Embryonic facial prominence (tissue), 1 donor: ENCODE measurements around the gene KLHDC8B.

Experiments
- DNase-seq: peaks from one replicate; pipeline ENCODE4 v3.0.0-alpha.2; 2016; ENCODE audit errors: extremely low spot score

The KLHDC8B gene

DNA sequence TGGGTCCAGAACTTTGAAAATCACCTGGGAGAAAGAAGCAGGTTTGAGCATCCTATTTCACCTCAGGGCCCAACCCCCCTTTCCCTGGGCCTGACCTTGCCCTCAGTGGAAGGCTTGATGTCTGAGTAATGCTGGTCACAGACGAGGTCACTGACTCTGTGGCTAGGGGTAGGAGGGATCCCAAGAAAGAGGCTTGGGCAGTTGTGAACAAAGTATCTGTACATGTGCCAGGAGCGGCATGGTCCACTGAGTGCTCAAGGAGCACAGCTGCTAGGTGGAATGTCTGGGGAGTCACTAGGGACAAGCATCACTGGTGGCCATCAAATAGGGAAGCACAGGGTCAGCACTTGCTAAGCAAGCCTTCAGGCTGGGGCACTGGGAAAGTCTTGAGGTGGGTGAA is 12.6 kb upstream of the KLHDC8B start:
- no peak for DNase-seq

DNA sequence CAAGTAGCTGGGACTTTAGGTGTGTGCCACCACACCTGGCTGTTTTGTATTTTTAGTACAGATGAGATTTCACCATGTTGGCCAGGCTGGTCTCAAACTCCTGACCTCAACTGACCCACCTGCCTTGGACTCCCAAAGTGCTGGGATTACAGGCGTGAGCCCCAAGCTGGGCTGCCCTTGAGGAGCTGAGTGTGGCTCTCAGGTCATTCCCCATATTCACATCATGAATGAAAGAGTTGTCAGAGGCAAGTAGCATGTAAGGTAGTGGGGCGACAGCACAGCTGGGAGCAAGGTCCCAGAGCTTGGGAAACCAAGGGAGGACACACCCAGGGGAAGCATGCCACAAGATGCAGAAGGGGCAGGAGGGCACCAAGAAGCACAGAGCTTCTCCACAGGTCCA is 10.2 kb upstream of the KLHDC8B start:
- DNase-seq: no peak

DNA sequence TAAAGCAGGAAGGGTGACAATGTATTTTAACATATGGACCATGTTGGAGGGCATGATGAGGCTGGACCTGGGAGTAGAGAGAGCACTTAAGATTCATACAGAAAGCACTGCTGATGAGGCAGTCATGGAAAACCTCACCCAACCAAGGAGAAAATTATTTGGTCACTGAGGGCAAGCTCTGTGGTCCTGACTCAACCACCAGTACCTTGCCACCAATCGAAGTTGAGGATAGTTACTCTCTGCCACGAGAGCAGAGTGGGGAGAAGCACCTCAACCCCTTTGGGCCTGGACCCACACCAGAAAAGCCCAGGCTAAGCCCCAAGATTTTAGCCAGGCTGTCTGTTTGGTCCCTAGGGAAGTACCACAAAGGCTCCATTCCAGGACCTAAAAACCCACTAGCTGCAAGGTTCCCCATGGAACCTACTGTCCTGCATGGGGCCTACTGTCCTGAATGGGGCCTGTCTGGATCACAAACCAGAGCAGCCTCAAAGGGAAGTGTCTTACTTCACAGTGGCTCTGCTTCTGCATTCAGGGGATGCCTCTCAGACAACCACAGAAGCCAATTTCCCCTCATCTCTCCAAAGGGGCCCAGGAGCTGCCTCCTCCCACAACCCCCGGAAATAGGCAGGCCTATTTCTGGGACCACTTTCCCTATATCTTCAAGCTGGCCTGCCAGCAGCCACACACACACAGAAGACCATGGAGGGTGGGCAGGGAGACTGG is 9.4 kb upstream of the KLHDC8B start:
- no peak for DNase-seq

DNA sequence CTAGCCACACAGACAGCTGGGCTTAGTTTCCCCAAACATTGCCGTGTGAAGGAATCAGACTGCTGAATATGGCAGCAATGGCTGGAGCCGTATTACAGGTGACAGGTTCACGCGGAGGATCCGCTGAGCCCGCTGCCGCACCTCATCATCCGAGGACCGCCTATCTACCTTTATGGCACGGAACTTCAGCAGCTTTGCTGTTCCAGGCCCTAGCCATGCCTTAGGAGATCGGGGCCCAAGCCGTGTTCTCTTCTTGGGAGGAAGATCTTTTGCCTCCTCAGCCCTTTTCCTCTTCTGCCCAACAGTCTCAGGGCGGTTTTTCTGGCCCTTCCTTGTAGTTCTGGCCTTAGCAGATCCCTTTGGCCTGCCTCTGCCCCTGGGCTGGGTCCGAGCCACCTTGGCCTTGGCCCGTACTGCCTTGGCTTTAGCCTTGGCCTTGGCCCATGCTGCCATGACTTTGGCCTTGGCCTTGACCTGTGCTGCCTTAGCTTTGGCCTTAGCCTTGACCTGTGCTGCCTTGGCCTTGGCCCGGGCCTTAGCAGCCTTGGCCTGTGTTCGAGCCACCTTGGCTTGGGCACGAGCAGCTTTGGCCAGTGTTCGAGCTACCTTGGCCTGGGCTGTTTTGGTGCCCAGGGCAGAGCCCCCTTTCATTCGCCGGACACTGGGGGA is 8.5 kb upstream of the KLHDC8B start:
- DNase-seq: no peak

DNA sequence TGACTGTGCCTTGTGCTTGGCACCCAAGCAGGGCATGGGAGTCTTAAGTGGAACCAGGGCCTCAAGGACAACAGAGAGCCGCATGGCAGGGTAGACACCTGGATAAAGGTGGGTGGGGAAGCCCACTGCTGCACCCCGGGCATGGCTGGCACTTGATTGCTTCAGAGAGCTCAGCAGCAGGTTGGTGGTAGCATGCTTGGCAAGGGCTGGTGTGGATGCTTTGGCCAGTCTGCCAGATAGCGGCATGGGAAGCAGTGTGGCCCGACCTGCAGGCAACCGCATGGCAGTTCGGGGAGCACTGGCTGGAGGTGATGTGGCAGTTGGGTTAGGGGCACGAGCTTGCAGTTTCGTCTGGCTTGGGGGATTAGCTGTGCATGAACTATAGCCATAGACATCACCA is 7.8 kb upstream of the KLHDC8B start:
- no peak for DNase-seq

DNA sequence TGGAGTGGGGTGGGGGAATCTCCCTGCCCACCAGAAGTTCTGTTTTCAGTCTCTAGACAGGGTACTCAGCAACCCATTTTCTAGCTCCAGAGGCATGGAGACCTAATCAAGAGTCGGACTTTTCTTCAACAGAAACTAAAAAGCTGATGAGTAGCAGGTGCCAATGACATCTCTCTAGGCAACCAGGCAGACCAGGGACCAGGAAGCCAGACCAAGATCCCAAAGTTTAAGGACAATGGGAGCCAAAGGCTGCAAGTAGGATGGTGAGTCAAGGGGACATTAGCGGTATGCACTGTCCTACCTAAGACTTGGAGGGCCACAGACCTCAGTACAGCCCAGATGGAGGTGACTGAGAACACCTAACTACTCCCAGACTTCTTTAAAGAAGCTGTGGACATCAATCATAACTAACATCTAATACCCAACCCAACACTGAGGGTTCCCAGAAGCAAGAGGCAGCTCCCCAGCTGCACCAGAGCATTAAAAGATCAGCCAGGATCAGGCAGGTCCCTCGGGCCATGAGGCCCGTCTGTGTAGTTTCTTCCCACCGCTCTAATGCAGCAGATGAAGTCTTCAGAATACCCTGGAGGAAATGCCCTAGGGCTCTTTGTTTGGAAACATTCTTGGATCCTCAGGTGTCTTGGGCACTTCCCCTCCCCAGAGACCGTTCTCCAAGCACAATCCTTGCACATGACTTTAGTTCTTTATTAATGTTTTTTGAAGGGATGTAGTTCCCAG is 6.2 kb upstream of the KLHDC8B start:
- DNase-seq: no peak

DNA sequence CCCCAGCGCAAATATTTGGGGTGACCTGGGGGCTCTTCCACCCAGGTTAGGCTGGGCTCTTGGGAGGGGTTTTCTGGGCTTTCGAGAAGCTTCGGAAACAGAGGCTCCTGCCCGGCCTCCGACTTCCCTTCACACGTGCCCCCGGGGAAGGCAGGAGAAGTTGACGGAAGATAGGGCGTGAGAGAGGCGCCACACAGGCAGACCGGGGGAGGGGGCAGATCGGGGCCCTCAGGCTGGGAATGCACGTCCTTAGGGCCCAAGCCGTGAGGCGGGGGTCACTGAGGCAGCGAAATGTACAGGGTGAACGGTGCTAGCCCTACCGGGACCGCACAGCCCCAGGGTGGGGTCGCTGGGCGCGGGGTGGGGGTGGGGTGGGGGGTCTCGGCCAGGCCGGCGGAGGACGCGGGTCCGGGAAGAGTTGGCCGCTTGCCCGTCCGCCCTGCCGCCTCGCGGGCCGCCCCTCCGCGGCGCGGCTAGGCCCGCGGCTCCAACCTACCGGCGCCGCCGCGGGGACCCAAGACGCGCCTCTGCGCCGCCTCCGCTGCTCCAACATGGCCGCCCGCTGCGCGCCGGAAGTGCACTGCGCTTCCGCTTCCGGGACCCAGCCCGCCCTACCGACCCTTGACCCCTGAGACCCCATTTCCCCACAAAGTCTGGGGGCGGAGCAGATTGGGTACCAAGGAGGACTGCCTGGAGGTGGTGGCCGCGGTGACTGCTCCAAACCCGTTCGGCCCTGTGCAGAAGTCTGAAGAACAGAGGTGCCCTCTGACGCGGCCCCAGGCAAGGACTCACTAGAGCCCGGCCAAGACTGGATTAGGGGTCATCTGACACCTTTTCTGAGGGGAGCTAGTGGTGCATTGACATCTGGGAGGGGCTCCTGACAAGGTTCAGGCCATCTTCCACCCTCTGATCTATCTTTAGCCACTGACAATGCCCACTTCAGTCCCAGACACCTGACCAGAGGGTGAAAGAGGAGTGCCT is 5.3 kb upstream of the KLHDC8B start, which contains the start of gene CCDC71:
Gene CCDC71, minus strand, starts transcription at position 561 of the 981 bp plus-strand sequence. CDS start 2,123 bp downstream, outside the sequence.
- DNase-seq: no peak

DNA sequence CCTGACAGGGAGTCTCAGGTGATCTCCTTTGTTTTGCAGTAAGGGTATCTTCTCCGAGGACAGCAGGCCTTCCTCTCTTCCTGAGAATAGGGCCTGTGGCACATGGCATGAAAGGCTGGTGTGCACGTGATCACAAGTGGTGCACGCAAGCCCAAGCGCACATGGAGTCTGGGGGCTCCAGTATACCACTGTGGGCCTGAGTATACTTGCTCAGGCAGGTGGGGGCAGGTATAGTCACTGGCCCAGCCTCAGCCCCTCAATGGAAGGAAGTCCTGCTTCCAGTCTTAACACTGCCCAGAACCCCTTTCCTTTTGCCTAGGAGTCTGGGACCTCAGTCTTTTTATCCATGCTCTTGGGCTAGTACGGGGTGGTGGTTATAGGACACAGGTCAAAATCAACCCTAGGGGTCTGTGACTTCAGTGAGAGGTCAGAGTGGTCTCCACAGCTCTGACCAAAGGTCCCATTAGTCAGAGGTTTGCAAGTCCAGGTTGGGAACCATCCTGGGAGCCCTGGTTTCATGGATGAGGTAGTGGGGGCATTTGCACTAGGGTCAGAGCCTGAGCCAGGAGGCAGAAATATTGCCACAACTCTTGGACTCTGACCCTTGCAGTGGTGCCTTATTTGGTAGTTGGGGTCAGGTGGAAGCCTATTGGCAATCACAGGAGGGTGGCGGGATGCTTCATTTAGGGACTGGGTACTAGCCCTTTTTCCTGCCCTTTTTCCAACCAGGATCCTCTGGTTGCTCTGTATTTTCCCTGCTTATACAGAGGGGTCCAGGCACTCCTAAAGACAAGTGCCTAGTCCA is 4.4 kb upstream of the KLHDC8B start:
- DNase-seq: no peak

DNA sequence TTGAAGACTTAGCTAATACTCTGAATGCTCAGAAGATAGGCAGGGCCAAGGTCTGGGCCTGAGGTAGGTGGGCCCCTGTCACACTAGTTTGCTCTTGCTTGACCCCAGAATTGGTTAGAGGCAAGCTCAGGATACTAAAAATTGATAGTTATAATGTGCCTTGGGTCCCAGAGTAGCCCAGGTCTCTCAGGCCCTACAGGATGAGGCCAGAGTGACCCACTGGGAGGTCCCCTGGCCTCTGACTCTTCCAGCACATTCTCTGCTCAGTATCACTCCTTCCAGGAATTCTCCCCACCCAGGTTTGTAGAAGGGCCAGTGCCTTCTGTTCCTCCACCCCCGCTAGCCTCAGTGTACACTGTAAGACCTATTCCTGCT is 667 bp upstream of the KLHDC8B start:
- DNase-seq: no peak

DNA sequence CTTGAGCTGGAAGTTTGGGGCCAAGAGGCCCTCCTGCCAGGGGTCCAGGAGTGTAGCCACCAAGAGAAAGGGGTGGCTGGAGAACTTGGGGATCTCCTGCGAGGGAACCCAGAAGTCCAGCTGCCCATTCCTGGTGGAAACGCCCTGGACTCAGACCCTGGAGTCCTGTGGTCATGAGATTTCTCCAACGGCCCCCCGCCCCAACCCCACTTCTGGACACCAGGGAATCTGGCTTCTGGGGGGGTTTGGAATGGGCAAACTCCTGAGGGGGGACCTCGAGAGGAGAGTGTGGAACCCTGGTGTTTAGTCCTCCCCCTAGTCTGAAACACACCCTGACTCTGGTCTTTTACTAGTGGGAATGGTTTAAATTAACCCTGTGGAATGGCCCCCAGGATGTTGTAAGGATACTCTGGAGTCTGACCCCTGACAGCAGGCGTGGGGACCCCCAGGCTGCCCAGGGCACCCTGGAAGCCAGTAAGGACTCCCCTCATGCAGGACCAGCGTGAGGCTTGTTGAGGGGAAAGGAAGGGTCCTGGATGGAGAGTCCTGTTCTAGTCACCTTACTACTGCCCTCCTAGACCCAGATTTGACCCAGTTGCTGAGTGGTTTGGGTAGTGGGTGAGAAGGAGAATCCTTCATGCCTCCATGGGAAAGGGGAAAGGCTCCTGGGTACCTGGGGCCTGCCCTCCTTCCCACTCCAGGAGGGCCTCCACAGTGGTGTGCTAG is 540 bp downstream of the KLHDC8B start:
- no peak for DNase-seq

DNA sequence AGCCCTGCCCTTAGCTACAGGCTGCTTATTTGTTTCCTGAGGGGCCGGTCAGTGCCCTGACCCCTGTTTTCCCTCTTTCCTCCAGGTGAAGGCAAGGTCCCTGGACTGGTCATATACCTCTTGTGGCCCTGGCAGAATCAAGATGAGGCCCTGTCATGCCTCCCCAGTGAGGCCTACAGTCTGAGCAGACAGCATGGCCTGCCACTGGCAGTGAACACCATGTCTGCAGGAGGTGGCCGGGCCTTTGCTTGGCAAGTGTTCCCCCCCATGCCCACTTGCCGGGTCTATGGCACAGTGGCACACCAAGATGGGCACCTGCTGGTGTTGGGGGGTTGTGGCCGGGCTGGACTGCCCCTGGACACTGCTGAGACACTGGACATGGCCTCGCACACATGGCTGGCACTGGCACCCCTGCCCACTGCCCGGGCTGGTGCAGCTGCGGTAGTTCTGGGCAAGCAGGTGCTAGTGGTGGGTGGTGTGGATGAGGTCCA is 1.2 kb downstream of the KLHDC8B start:
- DNase-seq: no peak

DNA sequence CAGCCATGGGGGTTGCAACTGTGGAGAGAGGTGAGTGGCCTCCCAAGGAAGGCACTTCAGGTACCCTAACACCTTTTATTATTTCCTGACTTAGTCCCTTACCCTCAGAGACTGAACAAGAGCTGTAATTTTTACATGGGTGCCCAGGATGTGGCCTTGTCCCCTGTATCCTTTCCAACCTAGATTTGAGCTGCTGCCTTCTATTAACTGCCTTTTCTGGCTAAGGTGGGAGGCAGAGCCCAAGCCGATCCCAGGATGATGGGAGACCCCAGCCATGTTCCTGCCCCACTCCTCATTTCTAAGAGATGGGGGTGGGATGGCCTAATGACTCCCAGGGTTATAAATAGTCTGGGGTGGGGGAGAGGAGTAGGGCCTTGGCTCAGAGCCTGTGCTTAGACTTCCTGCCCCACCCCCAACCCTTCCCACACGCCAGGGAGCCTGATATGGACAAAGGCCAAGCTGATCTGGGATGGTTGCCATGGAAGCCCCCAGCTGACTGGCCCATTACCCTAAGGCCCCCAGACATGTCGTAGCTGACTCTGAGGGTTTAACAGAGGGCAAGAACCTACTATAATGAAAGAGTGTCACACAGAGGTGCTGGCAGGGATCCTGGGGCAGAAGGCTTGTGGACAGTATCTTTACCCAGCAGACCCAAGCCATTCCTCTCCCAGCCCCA is 1.9 kb downstream of the KLHDC8B start:
- DNase-seq: no peak

DNA sequence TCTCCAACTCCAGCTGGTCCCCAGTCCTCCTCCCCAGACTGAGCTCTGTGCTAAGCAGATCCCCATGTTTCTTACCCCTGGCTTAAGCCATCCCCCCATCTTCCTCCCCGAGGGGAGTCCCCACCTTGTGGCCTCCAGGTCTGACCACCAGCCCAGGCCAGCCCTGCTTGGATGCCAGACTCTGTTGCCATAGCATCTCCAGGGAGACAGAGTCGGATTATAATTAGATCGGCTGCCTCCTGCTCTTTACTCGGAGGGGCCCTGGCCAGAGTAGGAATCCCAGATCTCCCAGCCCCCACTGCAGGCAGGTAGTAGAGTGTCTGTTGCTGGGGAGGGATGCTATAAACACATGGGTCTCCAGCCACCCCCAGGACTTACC is 2.4 kb downstream of the KLHDC8B start:
- DNase-seq: no peak

DNA sequence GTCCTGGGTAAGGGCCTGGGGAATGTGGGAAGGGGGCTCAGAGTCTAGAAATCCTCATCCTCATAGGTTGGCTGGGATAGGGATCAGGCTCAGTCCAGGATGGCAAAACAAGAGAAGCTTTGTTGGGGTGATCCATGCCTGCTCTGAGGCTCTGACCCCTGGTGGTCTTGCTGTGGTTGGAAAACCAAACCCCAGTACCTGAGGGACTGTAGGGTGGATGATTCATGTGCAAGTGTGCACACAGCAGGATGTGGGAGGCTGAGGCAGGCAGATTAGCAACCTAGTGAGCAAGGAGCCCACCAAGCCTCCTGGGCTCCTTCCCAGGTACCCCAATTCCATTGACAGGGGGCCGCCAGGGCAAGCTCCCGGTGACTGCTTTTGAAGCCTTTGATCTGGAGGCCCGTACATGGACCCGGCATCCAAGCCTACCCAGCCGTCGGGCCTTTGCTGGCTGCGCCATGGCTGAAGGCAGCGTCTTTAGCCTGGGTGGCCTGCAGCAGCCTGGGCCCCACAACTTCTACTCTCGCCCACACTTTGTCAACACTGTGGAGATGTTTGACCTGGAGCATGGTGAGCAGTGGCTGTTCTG is 3.1 kb downstream of the KLHDC8B start:
- DNase-seq: no peak

DNA sequence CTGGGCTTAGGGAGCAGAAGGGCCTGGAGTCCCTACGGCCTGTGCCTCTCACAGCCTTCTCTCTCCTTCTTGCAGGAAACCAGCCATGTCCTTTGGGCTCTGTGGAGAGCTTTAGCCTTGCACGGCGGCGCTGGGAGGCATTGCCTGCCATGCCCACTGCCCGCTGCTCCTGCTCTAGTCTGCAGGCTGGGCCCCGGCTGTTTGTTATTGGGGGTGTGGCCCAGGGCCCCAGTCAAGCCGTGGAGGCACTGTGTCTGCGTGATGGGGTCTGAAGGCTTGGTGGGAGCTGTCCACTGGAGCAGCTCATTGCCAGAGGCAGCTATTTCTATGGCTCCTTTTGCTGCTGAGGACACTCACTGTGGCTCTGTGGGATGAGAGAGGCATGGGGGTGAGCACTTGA is 4.1 kb downstream of the KLHDC8B start:
- DNase-seq: no peak

DNA sequence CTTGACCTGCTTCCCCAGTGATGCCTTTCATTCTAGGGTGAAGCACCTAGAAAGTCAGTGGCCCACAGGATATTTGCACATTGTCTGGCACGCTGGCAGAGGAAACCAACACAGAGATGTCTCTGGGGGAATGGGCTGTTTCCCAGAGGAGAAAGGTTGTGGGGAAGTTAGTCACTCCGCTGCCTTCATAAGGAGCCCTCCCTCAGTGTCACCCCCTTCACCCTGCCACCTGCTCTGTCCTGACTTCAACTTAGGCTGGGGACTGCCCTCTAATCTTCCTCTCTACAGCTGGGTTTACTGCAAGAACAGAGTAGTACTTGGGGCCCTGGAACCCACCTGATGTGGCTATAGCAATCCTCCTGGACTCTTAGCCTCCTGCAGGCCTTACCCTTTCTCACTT is 5.7 kb downstream of the KLHDC8B start:
- DNase-seq: no peak

DNA sequence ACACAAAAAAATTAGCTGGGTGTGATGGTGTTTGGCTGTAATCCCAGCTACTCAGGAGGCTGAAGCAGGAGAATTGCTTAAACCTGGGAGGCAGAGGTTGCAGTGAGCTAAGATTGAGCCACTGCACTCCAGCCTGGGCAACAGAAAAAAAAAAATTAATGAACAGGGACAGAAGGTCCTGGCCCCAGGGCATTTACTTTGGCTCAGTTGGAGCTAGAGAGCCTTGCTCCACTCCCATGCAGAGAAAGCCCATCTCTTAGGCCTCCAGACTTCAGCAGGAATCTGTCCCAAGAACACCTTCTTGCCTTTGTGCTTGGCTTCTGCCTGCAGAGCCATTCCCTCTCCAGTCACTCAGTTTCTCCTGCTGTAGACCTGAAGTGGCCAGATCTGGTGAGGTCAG is 8.7 kb downstream of the KLHDC8B start:
- no peak for DNase-seq

DNA sequence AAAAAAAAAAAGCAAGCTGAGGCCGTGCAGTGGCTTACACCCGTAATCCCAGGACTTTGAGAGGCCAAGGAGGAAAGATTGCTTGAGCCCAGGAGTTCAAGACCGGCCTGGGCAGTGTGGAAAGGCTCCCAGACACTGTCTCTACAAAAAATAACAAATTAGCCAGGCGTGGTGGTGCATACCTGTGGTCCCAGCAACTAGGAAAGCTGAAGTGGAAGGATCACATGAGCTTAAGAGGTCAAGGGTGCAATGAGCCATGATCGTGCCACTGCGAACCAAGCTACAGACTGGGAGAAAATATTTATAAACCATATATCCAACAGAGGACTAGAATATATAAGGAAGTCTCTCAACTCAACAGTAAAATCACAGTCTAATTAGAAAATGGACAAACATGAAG is 10.0 kb downstream of the KLHDC8B start:
- no peak for DNase-seq

DNA sequence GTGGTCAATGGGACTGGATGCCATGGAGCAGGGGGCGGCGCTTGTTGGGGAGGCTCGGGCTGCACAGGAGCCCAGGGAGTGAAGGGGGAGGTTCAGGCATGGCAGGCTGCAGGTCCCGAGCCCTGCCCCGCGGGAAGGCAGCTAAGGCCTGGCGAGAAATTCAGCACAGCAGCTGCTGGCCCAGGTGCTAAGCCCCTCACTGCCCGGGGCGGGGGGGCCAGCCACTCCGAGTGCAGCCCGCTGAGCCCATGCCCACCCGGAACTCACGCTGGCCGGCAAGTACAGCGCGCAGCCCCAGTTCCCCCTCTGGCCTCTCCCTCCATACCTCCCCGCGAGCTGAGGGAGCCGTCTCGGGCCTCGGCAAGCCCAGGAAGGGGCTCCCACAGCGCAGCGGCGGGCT is 11.3 kb downstream of the KLHDC8B start:
- DNase-seq: no peak
